Measurements from ENCODE around the gene FOXK1. TPM values are rescaled to one million over a fixed set of nuclear protein-coding genes. Genes with fewer than 3 reads are reported as not detected.
A peak's percentile ranks its signal among the peaks of the same experiment; 100 is the strongest.

The FOXK1 gene
- total and polyA plus RNA-seq, 9 donors = 5.8 to 43.9 (median 32.6) TPM

- intact Hi-C loops (cut with DNase I) = no loop called here
- Histone ChIP-seq H3K9me3 (no peaks in the 10 kb centered on the region), H3K27ac (no peak overlapping the region), H3K36me3 (no peaks in the 10 kb centered on the region), H3K27me3 (no peaks in the 10 kb centered on the region), H3K4me3 (no peak overlapping the region), H3K4me1 (ENCODE audit: insufficient read depth) (peaks cover 3% of the 10 kb centered on the region)
- 7 to 21% (median 14%) methylated on average over 2 of the region's 2 CpGs for WGBS, 3 donors
- no peak for DNase-seq
- TF ChIP-seq EP300 (IDR thresholded peaks at IDR 0.05) (no peak), CTCF (IDR thresholded peaks at IDR 0.05) (no peak), POLR2A (IDR thresholded peaks at IDR 0.05) (no peak)
Measured at GRCh38 chr7:4665661-4666060, 16.4 kb upstream of the FOXK1 start.

DNA sequence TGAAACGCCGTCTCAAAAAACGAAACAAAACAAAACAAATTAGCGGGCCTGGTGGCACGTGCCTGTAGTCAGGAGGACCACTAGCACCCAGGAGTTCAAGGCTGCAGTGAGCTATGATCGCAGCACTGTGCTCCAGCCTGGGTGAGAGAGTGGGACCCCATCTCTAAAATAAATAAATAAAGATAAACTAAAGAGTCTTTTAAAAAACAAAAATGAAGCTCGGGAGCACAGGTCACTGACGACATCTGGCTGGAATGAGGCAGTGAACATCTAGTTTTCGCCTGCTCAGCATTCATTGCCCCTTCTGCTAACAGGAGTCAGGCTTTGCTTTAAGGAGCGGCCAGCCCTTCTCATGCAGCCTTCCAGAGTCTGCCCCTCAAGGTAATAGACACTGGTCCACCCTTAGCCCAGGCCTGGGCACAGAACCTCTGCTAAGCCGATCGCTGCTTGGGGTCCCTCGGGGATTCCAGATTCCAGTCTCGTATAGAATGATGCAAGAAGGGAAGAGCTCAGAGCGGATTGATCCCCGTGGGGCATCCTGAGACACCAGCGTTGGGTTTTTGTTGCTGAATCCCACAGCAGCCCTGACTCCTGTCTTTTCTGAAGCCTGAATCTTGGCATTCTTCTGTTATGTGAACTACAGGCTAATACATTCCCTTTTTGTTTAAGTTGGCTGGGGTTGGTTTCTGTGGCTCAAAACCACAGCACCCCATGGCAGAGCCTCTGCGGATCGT lies 14.2 kb upstream of the FOXK1 start:
- Histone ChIP-seq H3K4me1 (ENCODE audit: insufficient read depth) (peaks cover 3% of the 10 kb centered on the region), H3K9me3 (no peaks in the 10 kb centered on the region), H3K27ac (peak overlapping the region in 1 of 2 donors; percentile 50), H3K4me3 (no peak overlapping the region), H3K36me3 (no peaks in the 10 kb centered on the region), H3K27me3 (no peaks in the 10 kb centered on the region)
- peak in 2 of 5 donors; percentile 28 to 51 for DNase-seq
- TF ChIP-seq EP300 (IDR thresholded peaks at IDR 0.05) (no peak), POLR2A (IDR thresholded peaks at IDR 0.05) (no peak), CTCF (IDR thresholded peaks at IDR 0.05) (no peak)
- 14 to 39% (median 18%) methylated on average over 19 of the region's 19 CpGs for WGBS, 3 donors
- intact Hi-C loops (cut with DNase I) = no loop called here

GRCh38 chr7:4668510-4668847 lies 13.6 kb upstream of the FOXK1 start:
- H3K27ac ChIP-seq = peak overlapping the region in 1 of 2 donors; percentile 50
- no peaks in the 10 kb centered on the region for H3K36me3 ChIP-seq
- peaks cover 3% of the 10 kb centered on the region for H3K4me1 ChIP-seq (ENCODE audit: insufficient read depth)
- intact Hi-C loops (cut with DNase I) = no loop called here
- no peak for DNase-seq
- no peak for TF ChIP-seq EP300 (IDR thresholded peaks at IDR 0.05)
- no peak for TF ChIP-seq CTCF (IDR thresholded peaks at IDR 0.05)
- no peak for TF ChIP-seq POLR2A (IDR thresholded peaks at IDR 0.05)
- no peaks in the 10 kb centered on the region for H3K9me3 ChIP-seq
- no peaks in the 10 kb centered on the region for H3K27me3 ChIP-seq
- no peak overlapping the region for H3K4me3 ChIP-seq
- WGBS, 3 donors = 96 to 98% (median 98%) methylated on average over 3 of the region's 3 CpGs

DNA sequence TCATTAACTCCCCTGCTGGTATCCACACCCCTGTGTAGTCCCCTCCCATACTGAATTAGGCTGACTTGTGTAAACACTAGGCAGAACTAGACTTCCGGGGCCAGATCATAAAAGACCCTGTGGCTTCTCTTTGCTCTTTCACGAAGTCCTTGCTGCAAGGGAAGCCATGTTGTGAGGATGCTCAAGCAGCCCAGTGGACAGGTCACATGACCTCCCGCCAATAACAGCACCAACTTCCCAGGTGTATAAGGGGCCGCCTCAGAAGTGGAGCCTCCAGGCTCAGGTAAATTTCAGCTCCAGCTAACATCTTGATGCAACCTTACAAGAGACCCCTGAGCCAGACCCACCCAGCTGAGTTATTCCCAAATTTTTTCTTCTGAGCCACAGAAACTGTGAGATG lies 11.3 kb upstream of the FOXK1 start:
- no peak for TF ChIP-seq POLR2A (IDR thresholded peaks at IDR 0.05)
- TF ChIP-seq EP300 (IDR thresholded peaks at IDR 0.05) = no peak
- no peak for TF ChIP-seq CTCF (IDR thresholded peaks at IDR 0.05)
- H3K4me3 ChIP-seq = no peak overlapping the region
- peaks cover 3% of the 10 kb centered on the region for H3K4me1 ChIP-seq (ENCODE audit: insufficient read depth)
- H3K36me3 ChIP-seq = no peaks in the 10 kb centered on the region
- WGBS, 3 donors = 77 to 80% (median 78%) methylated on average over 4 of the region's 4 CpGs
- H3K9me3 ChIP-seq = no peaks in the 10 kb centered on the region
- DNase-seq = no peak
- H3K27ac ChIP-seq = no peak overlapping the region
- intact Hi-C loops (cut with DNase I) = no loop called here
- no peaks in the 10 kb centered on the region for H3K27me3 ChIP-seq

Data from ovary (tissue), 9 donors.